HepG2 (cell line): ENCODE results near the gene GLB1L. TPM values are rescaled to one million over a fixed set of nuclear protein-coding genes. Genes with fewer than 3 reads are reported as not detected.
A peak's percentile ranks its signal among the peaks of the same experiment; 100 is the strongest.

Experiments used
- ARID3A ChIP-seq: IDR thresholded peaks from 2 replicates; pipeline ENCODE4 v1.6.1; 2012; ENCODE audit warnings: low read depth, low read length, improper control_type of control experiment
- BRD4 ChIP-seq: sonication (generic); formaldehyde crosslinking; IDR thresholded peaks from 2 replicates; pipeline ENCODE4 v1.4.0; 2020; ENCODE audit warnings: missing genetic modification reagents
- FOXC1 ChIP-seq: sonication (generic); formaldehyde crosslinking; IDR thresholded peaks from 2 replicates; pipeline ENCODE4 v1.8.0; 2022; ENCODE audit warnings: mild to moderate bottlenecking, missing genetic modification reagents, borderline replicate concordance
- HOXA3 ChIP-seq: sonication (generic); formaldehyde crosslinking; IDR thresholded peaks from 2 replicates; pipeline ENCODE4 v1.5.0; 2020; ENCODE audit warnings: missing genetic modification reagents
- KDM3A ChIP-seq: IDR thresholded peaks from 2 replicates; pipeline ENCODE4 v1.6.1; 2018; ENCODE audit warnings: low read depth, missing compliant biosample characterization
- LCORL ChIP-seq, 2 experiments: fragments of 450-650 bp in 1 of 2; sonication (generic) in 1 of 2; formaldehyde crosslinking in 1 of 2; IDR thresholded peaks; 2 replicates each; pipeline versions ENCODE4 v1.5.0 to v1.6.1; 2017 to 2020; ENCODE audit warnings: antibody characterized with exemption in 1 of 2, missing genetic modification reagents in 1 of 2
- NFE2 ChIP-seq: sonication (generic); formaldehyde crosslinking; IDR thresholded peaks from 2 replicates; pipeline ENCODE4 v1.4.0; 2020; ENCODE audit warnings: missing genetic modification reagents
- NFE2L1 ChIP-seq: sonication (generic); formaldehyde crosslinking; IDR thresholded peaks from 2 replicates; pipeline ENCODE4 v1.4.0; 2020; ENCODE audit warnings: missing genetic modification reagents, mild to moderate bottlenecking, borderline replicate concordance
- TCF7 ChIP-seq: sonication (generic); IDR thresholded peaks from 2 replicates; pipeline ENCODE4 v1.6.1; 2016; ENCODE audit warnings: antibody characterized with exemption, low read depth
- TOPORS ChIP-seq: sonication (generic); formaldehyde crosslinking; IDR thresholded peaks from 2 replicates; pipeline ENCODE4 v1.8.0; 2023; ENCODE audit warnings: mild to moderate bottlenecking, missing genetic modification reagents
- TSC22D2 ChIP-seq: sonication (generic); formaldehyde crosslinking; IDR thresholded peaks from 2 replicates; pipeline ENCODE4 v1.5.1; 2020; ENCODE audit warnings: missing genetic modification reagents, mild to moderate bottlenecking, borderline replicate concordance
- ZHX2 ChIP-seq, 2 experiments: sonication (generic) in 1 of 2; formaldehyde crosslinking in 1 of 2; IDR thresholded peaks; 2 replicates each; pipeline versions ENCODE4 v1.6.1 to v1.9.0; 2014 to 2022; ENCODE audit warnings: antibody characterized with exemption in 1 of 2, borderline replicate concordance in 1 of 2, inconsistent platforms in 1 of 2, low read depth in 1 of 2, missing genetic modification reagents in 1 of 2
- ZNF124 ChIP-seq: sonication (generic); formaldehyde crosslinking; IDR thresholded peaks from 2 replicates; pipeline ENCODE4 v1.4.0; 2020; ENCODE audit warnings: missing genetic modification reagents
- ZNF225 ChIP-seq: sonication (generic); formaldehyde crosslinking; IDR thresholded peaks from 2 replicates; pipeline ENCODE4 v1.4.0; 2020; ENCODE audit warnings: mild to moderate bottlenecking, missing genetic modification reagents
- ZNF34 ChIP-seq: sonication (generic); formaldehyde crosslinking; IDR thresholded peaks from 2 replicates; pipeline ENCODE4 v1.4.0; 2020; ENCODE audit warnings: mild to moderate bottlenecking, missing genetic modification reagents, borderline replicate concordance
- ZNF567 ChIP-seq: sonication (generic); formaldehyde crosslinking; IDR thresholded peaks from 2 replicates; pipeline ENCODE4 v1.8.1; 2023; ENCODE audit warnings: mild to moderate bottlenecking, missing genetic modification reagents, borderline replicate concordance
- ZNF720 ChIP-seq: sonication (generic); formaldehyde crosslinking; IDR thresholded peaks from 2 replicates; pipeline ENCODE4 v1.4.0; 2020; ENCODE audit warnings: missing genetic modification reagents
- ZNF740 ChIP-seq: sonication (generic); formaldehyde crosslinking; IDR thresholded peaks from 2 replicates; pipeline ENCODE4 v1.4.0; 2020; ENCODE audit warnings: missing genetic modification reagents
- polyA plus RNA-seq, 8 experiments: library from polyadenylated mRNA; depleted of rRNA in 3 of 8; stranded (reverse) in 7 of 8; unstranded in 1 of 8; fragments of >200 nt; fragmentation: Illumina TruSeq in 4 of 8; extraction: Trizol in 4 of 8; gene quantifications; 2 replicates each; pipeline versions ENCODE4 v1.2.1 to v1.2.3, GENCODE V29; 2011 to 2016; ENCODE audit warnings: low read depth in 4 of 8, missing spikeins in 1 of 8, mixed read lengths in 1 of 8; ENCODE audit not compliant: insufficient read depth in 1 of 8
- total RNA-seq, 5 experiments: library from RNA; depleted of rRNA; stranded (reverse); fragments of >200 nt; fragmentation: Illumina TruSeq; extraction: Trizol; gene quantifications; 2 replicates each; pipeline ENCODE4 v1.2.3, GENCODE V29; 2016; ENCODE audit warnings: low read depth in 1 of 5

The GLB1L gene
- total and polyA plus RNA-seq, 2 of the 13 experiments (the other 11 are each of a cell fraction or from before 2014, with no cell fraction given), result 6.8 to 7.3 TPM

GRCh38 chr2:219249203-219249980, 4.1 kb upstream of the GLB1L start (continued):
- TF ChIP-seq BRD4 (CRISPR knock-in tag), result peak; percentile 33; the same call in 1 of the 2 replicates
- no peak for TF ChIP-seq LCORL (IDR thresholded peaks at IDR 0.05)
- peak; percentile 30; the same call in 1 of the 2 replicates for TF ChIP-seq LCORL (CRISPR knock-in tag; IDR thresholded peaks at IDR 0.05)
- 0 out of 2 replicates have a peak, but pooled peaks have one; percentile 17 for TF ChIP-seq ARID3A
- TF ChIP-seq FOXC1 (CRISPR knock-in tag), result 0 out of 2 replicates have a peak, but pooled peaks have one; percentile 65
- TF ChIP-seq NFE2L1 (CRISPR knock-in tag), result no peak
- TF ChIP-seq NFE2 (CRISPR knock-in tag), result no peak
- TF ChIP-seq ZNF740, result no peak
- TF ChIP-seq ZNF225 (CRISPR knock-in tag), result peak; percentile 37; the same call in 1 of the 2 replicates
- 0 out of 2 replicates have a peak, but pooled peaks have one; percentile 46 for TF ChIP-seq ZNF34
- no peak for TF ChIP-seq TCF7
- TF ChIP-seq ZNF567, result 0 out of 2 replicates have a peak, but pooled peaks have one; percentile 9
- 0 out of 2 replicates have a peak, but pooled peaks have one; percentile 30 for TF ChIP-seq HOXA3 (CRISPR knock-in tag)
- TF ChIP-seq ZNF720 (CRISPR knock-in tag), result 0 out of 2 replicates have a peak, but pooled peaks have one; percentile 19
- peak; percentile 35; the same call in 1 of the 2 replicates for TF ChIP-seq TSC22D2
- no peak for TF ChIP-seq KDM3A (CRISPR knock-in tag)
- 0 out of 2 replicates have a peak, but pooled peaks have one; percentile 35 for TF ChIP-seq ZHX2 (IDR thresholded peaks at IDR 0.05; ENCODE audit: low read depth)
- TF ChIP-seq ZHX2 (CRISPR knock-in tag; IDR thresholded peaks at IDR 0.05; ENCODE audit: borderline replicate concordance), result no peak
- 0 out of 2 replicates have a peak, but pooled peaks have one; percentile 10 for TF ChIP-seq ZNF124 (CRISPR knock-in tag)
- peak; percentile 78; the same call in 1 of the 2 replicates for TF ChIP-seq TOPORS (CRISPR knock-in tag)
